K562 (cell line): Measurements from ENCODE around the gene SPTBN4. TPM values are rescaled to one million over a fixed set of nuclear protein-coding genes. Genes with fewer than 3 reads are reported as not detected.

Experiments
- ARID3A ChIP-seq: IDR thresholded peaks from 2 replicates; pipeline ENCODE4 v1.6.1; 2012; ENCODE audit warnings: low read depth, low read length, improper control_type of control experiment, borderline replicate concordance
- CBFB ChIP-seq: sonication (generic); formaldehyde crosslinking; IDR thresholded peaks from 2 replicates; pipeline ENCODE4 v1.4.0; 2020; ENCODE audit warnings: mild to moderate bottlenecking, missing genetic modification reagents
- E2F5 ChIP-seq: sonication (generic); formaldehyde crosslinking; IDR thresholded peaks from 2 replicates; pipeline ENCODE4 v1.8.0; 2022; ENCODE audit warnings: mild to moderate bottlenecking, missing genetic modification reagents
- FOXA1 ChIP-seq: fragments of 450-650 bp; IDR thresholded peaks from 2 replicates; pipeline ENCODE4 v1.6.1; 2016; ENCODE audit warnings: mild to moderate bottlenecking, borderline replicate concordance
- SREBF2 ChIP-seq: sonication (generic); formaldehyde crosslinking; IDR thresholded peaks from 2 replicates; pipeline ENCODE4 v1.4.0; 2020; ENCODE audit warnings: mild to moderate bottlenecking, missing genetic modification reagents
- ZNF165 ChIP-seq: fragments of 250-450 bp; sonication (Bioruptor Pico); IDR thresholded peaks from 2 replicates; pipeline ENCODE4 v1.4.0; 2020; ENCODE audit warnings: borderline replicate concordance
- ZNF280B ChIP-seq: fragments of 250-450 bp; sonication (Bioruptor Pico); IDR thresholded peaks from 2 replicates; pipeline ENCODE4 v1.5.1; 2021; ENCODE audit warnings: mild to moderate bottlenecking
- ZNF324 ChIP-seq: fragments of 250-450 bp; sonication (Bioruptor Pico); IDR thresholded peaks from 2 replicates; pipeline ENCODE4 v1.4.0; 2020; ENCODE audit warnings: mild to moderate bottlenecking
- ZNF707 ChIP-seq: fragments of 250-450 bp; sonication (Bioruptor Pico); conservative IDR thresholded peaks from 2 replicates; pipeline ENCODE4 v1.8.0; 2022; ENCODE audit warnings: inconsistent platforms, mild to moderate bottlenecking, moderate library complexity
- polyA plus RNA-seq, 8 experiments: library from polyadenylated mRNA; depleted of rRNA in 4 of 8; stranded (reverse) in 5 of 8; unstranded in 3 of 8; fragments of >200 nt; fragmentation: Nextera tagmentation in 2 of 8; fragmentation: Illumina TruSeq in 1 of 8; extraction: Ambion mirVana in 2 of 8; extraction: Trizol in 1 of 8; gene quantifications; 2 replicates each; pipeline versions ENCODE4 v1.2.1 to v1.2.3, GENCODE V29; 2011 to 2014; ENCODE audit warnings: inconsistent platforms in 1 of 8, missing spikeins in 1 of 8
- total RNA-seq, 7 experiments: library from RNA; depleted of rRNA in 6 of 7; stranded (reverse); fragments of >200 nt in 6 of 7; fragmentation: Illumina TruSeq in 2 of 7; extraction: Trizol in 2 of 7; gene quantifications; 2 replicates each; pipeline versions ENCODE4 v1.2.1 to v1.2.3, GENCODE V29; 2011 to 2021; ENCODE audit warnings: low replicate concordance in 1 of 7
- TF ChIP-seq, protein P1 (sequence below): fragments of 450-650 bp; IDR thresholded peaks from 2 replicates; pipeline ENCODE4 v1.6.1; 2016; ENCODE audit warnings: mild to moderate bottlenecking, moderate library complexity

Gene SPTBN4
- total and polyA plus RNA-seq, 9 of the 15 experiments (the other 6 are each of a cell fraction or from before 2014, with no cell fraction given) = 0.01 to 1.5 (median 0.86) TPM

DNA sequence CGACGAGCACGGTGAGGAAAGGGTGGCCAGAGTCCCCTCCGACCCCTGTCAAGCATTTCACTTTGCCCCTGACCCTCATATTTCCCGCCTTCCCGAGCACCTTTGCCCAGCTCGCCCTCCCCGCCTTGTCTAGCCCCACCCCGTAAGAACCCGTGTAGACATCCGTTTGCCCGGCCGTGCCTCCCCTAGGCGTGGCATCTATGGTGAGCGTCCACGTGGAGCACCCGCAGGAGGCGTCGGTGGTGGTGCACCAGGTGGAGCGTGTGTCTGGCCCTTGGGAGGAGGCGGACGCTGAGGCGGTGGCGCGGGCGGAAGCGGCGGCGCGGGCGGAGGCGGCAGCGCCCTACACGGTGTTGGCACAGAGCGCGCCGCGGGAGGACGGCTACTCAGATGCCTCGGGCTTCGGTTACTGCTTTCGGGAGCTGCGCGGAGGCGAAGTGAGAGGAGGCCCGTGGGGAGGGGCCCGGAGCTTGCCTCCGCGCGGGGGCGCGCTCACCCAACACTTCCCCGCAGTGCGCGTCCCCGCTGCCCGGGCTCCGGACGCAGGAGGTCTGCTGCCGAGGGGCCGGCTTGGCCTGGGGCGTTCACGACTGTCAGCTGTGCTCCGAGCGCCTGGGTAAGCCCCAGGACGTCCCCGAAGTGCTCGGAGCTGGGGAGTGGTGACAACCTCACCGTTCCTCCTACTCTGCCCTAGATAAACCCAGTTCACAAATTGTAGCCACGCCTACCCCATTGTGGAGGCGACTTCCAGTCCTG lies 138.6 kb downstream of the SPTBN4 start (continued):
- TF ChIP-seq, protein P1, sequence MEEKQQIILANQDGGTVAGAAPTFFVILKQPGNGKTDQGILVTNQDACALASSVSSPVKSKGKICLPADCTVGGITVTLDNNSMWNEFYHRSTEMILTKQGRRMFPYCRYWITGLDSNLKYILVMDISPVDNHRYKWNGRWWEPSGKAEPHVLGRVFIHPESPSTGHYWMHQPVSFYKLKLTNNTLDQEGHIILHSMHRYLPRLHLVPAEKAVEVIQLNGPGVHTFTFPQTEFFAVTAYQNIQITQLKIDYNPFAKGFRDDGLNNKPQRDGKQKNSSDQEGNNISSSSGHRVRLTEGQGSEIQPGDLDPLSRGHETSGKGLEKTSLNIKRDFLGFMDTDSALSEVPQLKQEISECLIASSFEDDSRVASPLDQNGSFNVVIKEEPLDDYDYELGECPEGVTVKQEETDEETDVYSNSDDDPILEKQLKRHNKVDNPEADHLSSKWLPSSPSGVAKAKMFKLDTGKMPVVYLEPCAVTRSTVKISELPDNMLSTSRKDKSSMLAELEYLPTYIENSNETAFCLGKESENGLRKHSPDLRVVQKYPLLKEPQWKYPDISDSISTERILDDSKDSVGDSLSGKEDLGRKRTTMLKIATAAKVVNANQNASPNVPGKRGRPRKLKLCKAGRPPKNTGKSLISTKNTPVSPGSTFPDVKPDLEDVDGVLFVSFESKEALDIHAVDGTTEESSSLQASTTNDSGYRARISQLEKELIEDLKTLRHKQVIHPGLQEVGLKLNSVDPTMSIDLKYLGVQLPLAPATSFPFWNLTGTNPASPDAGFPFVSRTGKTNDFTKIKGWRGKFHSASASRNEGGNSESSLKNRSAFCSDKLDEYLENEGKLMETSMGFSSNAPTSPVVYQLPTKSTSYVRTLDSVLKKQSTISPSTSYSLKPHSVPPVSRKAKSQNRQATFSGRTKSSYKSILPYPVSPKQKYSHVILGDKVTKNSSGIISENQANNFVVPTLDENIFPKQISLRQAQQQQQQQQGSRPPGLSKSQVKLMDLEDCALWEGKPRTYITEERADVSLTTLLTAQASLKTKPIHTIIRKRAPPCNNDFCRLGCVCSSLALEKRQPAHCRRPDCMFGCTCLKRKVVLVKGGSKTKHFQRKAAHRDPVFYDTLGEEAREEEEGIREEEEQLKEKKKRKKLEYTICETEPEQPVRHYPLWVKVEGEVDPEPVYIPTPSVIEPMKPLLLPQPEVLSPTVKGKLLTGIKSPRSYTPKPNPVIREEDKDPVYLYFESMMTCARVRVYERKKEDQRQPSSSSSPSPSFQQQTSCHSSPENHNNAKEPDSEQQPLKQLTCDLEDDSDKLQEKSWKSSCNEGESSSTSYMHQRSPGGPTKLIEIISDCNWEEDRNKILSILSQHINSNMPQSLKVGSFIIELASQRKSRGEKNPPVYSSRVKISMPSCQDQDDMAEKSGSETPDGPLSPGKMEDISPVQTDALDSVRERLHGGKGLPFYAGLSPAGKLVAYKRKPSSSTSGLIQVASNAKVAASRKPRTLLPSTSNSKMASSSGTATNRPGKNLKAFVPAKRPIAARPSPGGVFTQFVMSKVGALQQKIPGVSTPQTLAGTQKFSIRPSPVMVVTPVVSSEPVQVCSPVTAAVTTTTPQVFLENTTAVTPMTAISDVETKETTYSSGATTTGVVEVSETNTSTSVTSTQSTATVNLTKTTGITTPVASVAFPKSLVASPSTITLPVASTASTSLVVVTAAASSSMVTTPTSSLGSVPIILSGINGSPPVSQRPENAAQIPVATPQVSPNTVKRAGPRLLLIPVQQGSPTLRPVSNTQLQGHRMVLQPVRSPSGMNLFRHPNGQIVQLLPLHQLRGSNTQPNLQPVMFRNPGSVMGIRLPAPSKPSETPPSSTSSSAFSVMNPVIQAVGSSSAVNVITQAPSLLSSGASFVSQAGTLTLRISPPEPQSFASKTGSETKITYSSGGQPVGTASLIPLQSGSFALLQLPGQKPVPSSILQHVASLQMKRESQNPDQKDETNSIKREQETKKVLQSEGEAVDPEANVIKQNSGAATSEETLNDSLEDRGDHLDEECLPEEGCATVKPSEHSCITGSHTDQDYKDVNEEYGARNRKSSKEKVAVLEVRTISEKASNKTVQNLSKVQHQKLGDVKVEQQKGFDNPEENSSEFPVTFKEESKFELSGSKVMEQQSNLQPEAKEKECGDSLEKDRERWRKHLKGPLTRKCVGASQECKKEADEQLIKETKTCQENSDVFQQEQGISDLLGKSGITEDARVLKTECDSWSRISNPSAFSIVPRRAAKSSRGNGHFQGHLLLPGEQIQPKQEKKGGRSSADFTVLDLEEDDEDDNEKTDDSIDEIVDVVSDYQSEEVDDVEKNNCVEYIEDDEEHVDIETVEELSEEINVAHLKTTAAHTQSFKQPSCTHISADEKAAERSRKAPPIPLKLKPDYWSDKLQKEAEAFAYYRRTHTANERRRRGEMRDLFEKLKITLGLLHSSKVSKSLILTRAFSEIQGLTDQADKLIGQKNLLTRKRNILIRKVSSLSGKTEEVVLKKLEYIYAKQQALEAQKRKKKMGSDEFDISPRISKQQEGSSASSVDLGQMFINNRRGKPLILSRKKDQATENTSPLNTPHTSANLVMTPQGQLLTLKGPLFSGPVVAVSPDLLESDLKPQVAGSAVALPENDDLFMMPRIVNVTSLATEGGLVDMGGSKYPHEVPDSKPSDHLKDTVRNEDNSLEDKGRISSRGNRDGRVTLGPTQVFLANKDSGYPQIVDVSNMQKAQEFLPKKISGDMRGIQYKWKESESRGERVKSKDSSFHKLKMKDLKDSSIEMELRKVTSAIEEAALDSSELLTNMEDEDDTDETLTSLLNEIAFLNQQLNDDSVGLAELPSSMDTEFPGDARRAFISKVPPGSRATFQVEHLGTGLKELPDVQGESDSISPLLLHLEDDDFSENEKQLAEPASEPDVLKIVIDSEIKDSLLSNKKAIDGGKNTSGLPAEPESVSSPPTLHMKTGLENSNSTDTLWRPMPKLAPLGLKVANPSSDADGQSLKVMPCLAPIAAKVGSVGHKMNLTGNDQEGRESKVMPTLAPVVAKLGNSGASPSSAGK = peak; percentile 89
- TF ChIP-seq ZNF280B (no peak), ZNF324 (CRISPR knock-in tag) (no peak), FOXA1 (no peak), SREBF2 (CRISPR knock-in tag) (no peak), ZNF707 (no peak), CBFB (CRISPR knock-in tag) (no peak), ARID3A (no peak), E2F5 (CRISPR knock-in tag) (peak; percentile 55; the same call in 1 of the 2 replicates), ZNF165 (CRISPR knock-in tag) (no peak)
